ENCODE data around the gene NDC80.

- TF ChIP-seq GATA3 (IDR thresholded peaks at IDR 0.05; ENCODE audit: low read depth, low read length), result no peak
- no peak for TF ChIP-seq GATA2 (IDR thresholded peaks at IDR 0.05; ENCODE audit: low read depth, low read length)
These were observed 80.6 kb downstream of the NDC80 start for GRCh38 chr18:2651981-2652380.
